AG04449 (cell line): Measurements from ENCODE around the gene ATXN2L.
"Not testable (repeated sequence)": the region's sequence is repeated elsewhere in the genome, so short reads cannot be mapped to it uniquely, and the experiment has no call there.

ENCODE experiments used
- CTCF ChIA-PET: fragments of 350-600 bp; formaldehyde crosslinking; extraction: SDS; loops from one replicate; lab custom pipeline; 2021; ENCODE audit warnings: antibody characterized with exemption; lab: Yijun Ruan, JAX
- POLR2A ChIA-PET: fragments of 400-600, 350-600 bp; formaldehyde crosslinking; extraction: SDS; loops from one replicate; lab custom pipeline; 2020; ENCODE audit warnings: antibody characterized with exemption, inconsistent platforms; lab: Yijun Ruan, JAX
- DNase-seq: peaks from one replicate; pipeline ENCODE4 v3.0.0-alpha.2; 2010; ENCODE audit warnings: low read depth, low spot score
- H3K4me3 ChIP-seq: 2 replicates; pipeline ENCODE4 v1.5.1; 2011; ENCODE audit warnings: low read depth, mild to moderate bottlenecking, control low read depth, low read length
- TF ChIP-seq, protein P1 (sequence below): IDR thresholded peaks from one replicate; pipeline ENCODE4 v1.5.1; 2011; ENCODE audit warnings: mild to moderate bottlenecking, moderate library complexity, low read length, control low read depth, inconsistent platforms; ENCODE audit not compliant: insufficient read depth; ENCODE audit errors: missing control alignments

The ATXN2L gene

DNA sequence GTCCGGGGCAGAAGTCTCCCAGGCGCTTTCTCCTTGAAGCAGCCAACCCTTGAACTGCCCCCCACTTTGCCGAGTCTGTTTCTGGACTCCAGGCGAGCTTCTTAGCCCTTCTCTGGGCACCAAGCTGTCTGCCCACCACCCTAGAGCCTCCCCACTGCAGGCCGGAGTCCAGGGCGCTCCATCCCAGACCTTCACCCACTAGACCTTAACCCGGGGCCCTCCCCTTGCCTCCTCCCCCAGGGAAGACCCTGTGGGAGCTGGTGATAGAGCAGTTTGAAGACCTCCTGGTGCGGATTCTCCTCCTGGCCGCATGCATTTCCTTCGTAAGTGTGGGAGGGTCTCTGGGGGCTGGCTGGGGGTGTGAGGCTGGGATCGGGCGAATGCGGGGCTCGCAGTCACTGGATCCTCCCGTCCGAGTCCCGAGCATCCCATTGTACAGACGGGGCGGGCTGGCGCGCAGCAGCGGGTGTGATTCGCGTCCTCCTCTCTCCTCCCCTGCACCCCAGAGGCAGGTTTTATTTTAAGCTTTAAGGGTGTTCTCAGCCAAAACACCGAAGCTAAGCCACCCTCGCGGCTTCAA lies 56.6 kb downstream of the ATXN2L start:
- CTCF ChIA-PET: interaction anchor here (0.9 to 2.8 kb wide), 5 partner anchors 8 to 65 kb away, joined by 3 to 15 read pairs (median 5); partner anchors contain the start of gene SH2B1
- DNase-seq: no peak
- peak overlapping the region; percentile 75 for H3K4me3 ChIP-seq
- TF ChIP-seq, protein P1, sequence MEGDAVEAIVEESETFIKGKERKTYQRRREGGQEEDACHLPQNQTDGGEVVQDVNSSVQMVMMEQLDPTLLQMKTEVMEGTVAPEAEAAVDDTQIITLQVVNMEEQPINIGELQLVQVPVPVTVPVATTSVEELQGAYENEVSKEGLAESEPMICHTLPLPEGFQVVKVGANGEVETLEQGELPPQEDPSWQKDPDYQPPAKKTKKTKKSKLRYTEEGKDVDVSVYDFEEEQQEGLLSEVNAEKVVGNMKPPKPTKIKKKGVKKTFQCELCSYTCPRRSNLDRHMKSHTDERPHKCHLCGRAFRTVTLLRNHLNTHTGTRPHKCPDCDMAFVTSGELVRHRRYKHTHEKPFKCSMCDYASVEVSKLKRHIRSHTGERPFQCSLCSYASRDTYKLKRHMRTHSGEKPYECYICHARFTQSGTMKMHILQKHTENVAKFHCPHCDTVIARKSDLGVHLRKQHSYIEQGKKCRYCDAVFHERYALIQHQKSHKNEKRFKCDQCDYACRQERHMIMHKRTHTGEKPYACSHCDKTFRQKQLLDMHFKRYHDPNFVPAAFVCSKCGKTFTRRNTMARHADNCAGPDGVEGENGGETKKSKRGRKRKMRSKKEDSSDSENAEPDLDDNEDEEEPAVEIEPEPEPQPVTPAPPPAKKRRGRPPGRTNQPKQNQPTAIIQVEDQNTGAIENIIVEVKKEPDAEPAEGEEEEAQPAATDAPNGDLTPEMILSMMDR: no peak
- POLR2A ChIA-PET: interaction anchor here (2.3 kb wide), 1 partner anchor 16 kb away, joined by 8 read pairs; the partner anchor contains the start of gene SH2B1

GRCh38 chr16:28879841-28880588 lies 57.2 kb downstream of the ATXN2L start:
- ChIA-PET CTCF (interaction anchor here (0.9 to 2.8 kb wide), 6 partner anchors 8 to 65 kb away, joined by 3 to 15 read pairs (median 5); partner anchors contain the start of gene SH2B1), POLR2A (interaction anchor here (2.3 kb wide), 1 partner anchor 17 kb away, joined by 8 read pairs; the partner anchor contains the start of gene SH2B1)
- peak overlapping the region; percentile 75 for H3K4me3 ChIP-seq
- no peak for DNase-seq
- TF ChIP-seq, protein P1: peak; percentile 6

GRCh38 chr16:28880589-28880915 lies 57.8 kb downstream of the ATXN2L start:
- POLR2A ChIA-PET: interaction anchor here (2.3 kb wide), 1 partner anchor 17 kb away, joined by 8 read pairs; the partner anchor contains the start of gene SH2B1
- H3K4me3 ChIP-seq: peak overlapping the region; percentile 53
- CTCF ChIA-PET: interaction anchor here (0.9 to 2.8 kb wide), 3 partner anchors 9 to 64 kb away, joined by 3 to 15 read pairs (median 5); no protein-coding TSS in a partner anchor
- no peak for DNase-seq
- TF ChIP-seq, protein P1: no peak

DNA sequence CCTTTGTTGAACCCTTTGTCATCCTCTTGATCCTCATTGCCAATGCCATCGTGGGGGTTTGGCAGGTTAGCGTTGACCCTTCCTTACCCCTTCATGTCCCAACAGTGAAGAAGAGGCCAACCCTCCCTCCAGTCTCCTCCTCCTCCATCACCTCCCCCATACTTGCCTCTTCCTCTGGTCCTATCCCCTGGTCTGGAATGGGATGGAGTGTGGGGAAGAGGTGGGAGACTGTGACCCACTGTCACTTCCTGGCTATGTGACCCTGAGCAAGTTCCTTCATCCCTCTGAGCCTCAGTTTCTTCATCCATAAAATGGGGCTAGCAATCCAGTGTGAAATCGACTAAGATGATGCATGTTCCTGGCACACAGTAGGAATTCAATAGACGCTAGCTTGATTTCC lies 58.2 kb downstream of the ATXN2L start:
- ChIA-PET POLR2A (no interaction called here), CTCF (interaction anchor here (0.7 to 0.9 kb wide), 2 partner anchors 9 to 16 kb away, joined by 3 read pairs; no protein-coding TSS in a partner anchor)
- no peak overlapping the region for H3K4me3 ChIP-seq
- DNase-seq: no peak
- TF ChIP-seq, protein P1: no peak

- H3K4me3 ChIP-seq, POLR2A ChIA-PET, DNase-seq: not testable (repeated sequence)
- CTCF ChIA-PET: interaction anchor here (0.7 kb wide), 1 partner anchor 17 kb away, joined by 3 read pairs; no protein-coding TSS in a partner anchor
These were observed 58.8 kb downstream of the ATXN2L start for GRCh38 chr16:28881565-28881964.

DNA sequence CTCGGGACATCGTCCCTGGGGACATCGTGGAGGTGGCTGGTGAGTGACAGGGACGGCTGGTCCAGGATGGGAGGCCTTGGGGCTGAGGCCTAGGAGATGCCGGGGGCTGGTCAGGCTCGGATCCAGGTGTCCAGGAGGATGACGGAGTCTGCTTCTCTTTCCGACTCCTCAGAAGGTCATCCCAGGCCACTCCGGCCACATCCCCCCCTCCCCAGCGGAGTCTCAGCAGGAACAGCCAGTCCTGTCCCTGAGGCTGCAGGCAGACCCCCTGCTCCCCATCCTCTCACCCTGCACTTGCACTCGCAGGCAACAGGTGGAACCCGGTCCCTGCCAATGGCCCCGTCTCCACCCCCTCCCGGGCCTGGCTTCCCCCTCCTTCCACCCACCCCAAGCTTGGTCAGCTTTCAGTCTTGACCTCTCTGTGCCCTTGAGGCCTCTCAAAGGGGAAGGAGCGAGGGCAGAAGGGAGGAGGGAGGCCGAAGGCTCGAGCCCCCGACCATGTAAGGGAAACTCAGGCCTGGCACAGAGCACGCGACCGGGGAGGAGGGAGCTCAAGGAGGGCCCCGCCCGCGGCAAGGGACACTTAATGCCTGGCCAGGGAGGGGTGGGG lies 59.9 kb downstream of the ATXN2L start:
- CTCF ChIA-PET: no interaction called here
- no peak for DNase-seq
- H3K4me3 ChIP-seq: no peak overlapping the region
- TF ChIP-seq, protein P1: no peak
- POLR2A ChIA-PET: no interaction called here
